Ammon's horn (tissue), 1 donor: ENCODE data around the gene PDE7B.

ENCODE experiments used
- DNase-seq: peaks from one replicate; pipeline ENCODE4 v3.0.0-alpha.2; 2016; ENCODE audit warnings: low spot score

Gene PDE7B

GRCh38 chr6:136034422-136034821 lies 182.9 kb downstream of the PDE7B start:
- no peak for DNase-seq

DNA sequence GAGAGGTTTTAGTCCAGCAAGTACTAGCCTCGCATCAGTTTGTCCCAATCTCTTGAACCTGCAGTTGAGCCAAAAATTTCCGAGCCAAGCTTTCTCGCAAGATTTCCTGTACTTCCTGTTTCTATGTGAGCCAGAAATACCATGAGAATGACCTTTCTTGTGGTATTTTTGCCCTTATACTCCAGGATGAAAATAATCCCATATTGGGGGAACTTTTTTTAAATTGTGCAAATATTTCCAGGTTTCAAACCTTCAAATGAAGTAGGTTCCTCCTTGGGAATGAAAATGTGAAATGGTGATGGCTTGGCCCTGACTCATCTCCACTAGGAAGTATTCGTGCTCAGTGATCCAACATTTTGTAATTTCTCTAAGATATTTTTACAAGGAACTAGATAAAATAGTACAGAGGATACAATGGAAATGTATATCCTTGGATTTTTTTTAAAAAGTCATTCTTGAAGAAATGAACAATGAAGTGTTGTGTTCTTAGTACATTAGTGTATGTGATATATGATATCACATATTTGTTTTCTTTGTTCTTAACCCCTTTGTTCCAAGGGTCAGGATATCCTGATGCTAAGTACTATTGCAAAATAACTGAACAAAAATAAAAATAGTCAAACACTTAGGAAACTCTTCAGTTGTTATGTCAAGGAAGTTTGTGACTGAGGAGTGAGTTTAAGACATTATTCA lies 184.0 kb downstream of the PDE7B start:
- no peak for DNase-seq

- no peak for DNase-seq
These were observed 184.5 kb downstream of the PDE7B start for GRCh38 chr6:136036071-136036380.

DNA sequence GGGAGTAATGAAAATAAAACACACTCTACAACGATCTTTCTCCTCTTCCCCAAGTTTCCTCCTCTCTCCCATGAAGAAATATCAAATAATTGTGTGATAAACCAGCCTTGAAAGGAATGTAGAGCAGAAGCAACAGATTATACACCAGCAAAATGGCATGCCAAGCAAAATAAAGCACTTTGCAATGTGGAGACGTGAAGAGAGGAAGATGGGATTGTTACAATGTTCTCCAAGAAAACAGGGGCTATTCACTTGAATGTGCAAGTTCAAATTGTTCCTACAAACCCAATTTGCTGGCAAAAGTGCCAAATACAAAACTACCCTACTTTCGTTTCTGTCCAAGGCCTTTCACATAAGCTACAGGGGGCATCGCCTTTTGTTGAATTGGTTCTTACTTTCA lies 185.1 kb downstream of the PDE7B start:
- peak; percentile 30 for DNase-seq

DNA sequence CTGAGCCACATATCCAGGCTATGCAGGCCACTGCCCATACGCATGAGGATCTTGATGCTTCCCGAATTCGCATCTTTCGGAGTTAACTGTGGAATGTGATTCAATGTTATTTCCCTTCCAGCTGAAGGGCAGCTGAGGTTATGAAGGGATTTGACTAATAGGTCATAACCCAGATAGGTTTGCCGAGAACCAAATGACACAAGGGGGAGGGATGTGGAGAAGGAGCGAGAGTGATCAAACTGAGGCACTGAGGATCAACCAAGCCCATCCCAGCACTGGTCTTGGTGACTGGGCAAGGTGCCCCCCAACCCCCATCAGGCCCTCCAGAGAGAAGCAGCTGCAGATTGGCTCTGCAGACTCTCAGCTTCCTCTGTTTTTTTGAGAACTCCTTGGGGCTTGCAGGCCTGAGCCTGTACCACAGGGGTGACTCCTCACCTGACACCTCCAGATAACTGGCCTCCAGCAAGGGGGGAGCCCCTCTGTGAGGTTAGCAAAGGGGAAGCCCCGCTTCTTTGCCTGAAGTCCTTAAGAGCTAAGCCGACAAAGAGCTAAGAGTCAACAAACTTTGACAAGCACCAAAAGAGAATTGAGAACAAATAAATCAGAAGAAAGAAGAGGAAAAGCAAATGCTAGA lies 185.9 kb downstream of the PDE7B start:
- no peak for DNase-seq

GRCh38 chr6:136037876-136038460 lies 186.5 kb downstream of the PDE7B start:
- no peak for DNase-seq

GRCh38 chr6:136038531-136038930 lies 187.0 kb downstream of the PDE7B start:
- DNase-seq = no peak

DNA sequence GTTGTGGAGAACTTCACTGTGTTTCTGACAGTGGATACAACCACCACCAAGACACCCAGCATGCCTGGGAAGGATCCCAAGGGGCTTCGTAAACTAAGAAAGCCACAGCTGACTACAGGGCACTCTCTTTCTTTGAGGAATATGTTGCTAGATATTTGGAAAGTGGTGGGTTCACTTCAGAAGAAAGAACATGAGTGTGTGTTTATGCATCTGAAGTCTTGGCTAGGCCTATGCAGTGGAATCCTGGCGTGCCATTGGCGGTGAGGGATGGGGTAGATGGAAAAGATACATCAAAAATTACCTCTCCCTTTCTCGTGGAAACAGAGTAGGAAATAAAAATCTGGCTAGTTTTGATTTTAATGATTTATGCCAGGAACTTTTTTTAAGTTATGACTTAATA lies 187.7 kb downstream of the PDE7B start:
- no peak for DNase-seq

GRCh38 chr6:136050475-136050874 lies 199.0 kb downstream of the PDE7B start:
- DNase-seq = no peak

- no peak for DNase-seq
These were observed 199.8 kb downstream of the PDE7B start for GRCh38 chr6:136051140-136051775.

- DNase-seq = no peak
These were observed 200.5 kb downstream of the PDE7B start for GRCh38 chr6:136052031-136052430.

GRCh38 chr6:136058852-136059251 lies 207.4 kb downstream of the PDE7B start:
- no peak for DNase-seq

DNA sequence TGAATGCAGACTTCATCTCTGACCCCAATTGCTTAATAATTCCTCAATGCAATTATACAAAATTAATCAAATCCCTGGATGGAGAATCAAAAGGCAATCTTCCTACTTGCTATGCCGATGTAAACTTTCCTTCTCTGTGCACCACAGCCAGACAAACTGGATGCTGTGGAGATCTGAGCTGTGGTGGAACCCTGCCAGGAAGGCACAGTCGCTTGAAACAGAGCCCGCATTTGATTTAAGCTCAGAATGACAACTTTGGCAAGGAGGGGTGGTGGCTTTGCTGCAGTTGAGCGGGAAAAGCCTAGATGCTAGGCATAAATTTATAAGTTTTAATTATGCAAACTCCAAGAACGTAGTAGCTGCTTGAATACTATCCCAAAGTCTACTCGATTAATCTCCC lies 207.8 kb downstream of the PDE7B start:
- DNase-seq = peak; percentile 75

DNA sequence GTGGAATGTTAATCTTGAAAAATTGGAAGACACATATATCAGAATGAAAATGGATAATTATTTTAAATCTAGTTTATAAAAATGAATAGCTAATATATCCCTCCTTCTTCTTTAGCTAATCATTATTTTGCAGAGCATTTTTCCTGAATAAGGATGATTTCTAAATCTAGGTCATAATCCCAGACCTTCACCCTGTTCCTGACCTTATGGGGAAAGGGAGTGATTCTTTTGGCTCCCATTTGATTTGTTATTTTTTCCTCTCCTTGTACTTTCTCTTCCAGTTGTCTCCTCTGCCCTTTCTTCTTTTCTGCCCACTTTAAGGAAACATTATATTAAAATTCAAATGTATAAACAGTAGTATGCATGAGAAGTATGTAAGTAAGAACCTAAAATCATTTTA lies 208.6 kb downstream of the PDE7B start:
- no peak for DNase-seq

- no peak for DNase-seq
These were observed 209.3 kb downstream of the PDE7B start for GRCh38 chr6:136060759-136061158.

DNA sequence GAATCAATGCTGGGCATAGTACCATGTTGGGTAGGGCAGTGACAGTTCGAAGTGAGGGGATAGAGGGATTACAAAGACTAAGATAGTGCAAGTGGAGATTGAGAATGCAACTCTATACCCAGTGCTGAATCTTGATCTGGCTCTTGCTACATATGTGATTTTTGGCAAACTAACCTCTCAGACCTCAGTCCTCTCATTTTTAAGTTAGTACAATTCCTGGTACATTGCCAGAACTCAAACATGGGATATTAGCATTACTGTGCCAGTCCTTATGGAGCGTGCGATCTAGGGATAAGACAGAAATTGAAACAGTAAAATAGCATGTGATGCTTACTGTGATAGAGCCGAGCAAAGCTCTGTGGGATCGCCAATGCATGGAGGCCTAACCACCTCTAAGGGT lies 210.2 kb downstream of the PDE7B start:
- DNase-seq = no peak

GRCh38 chr6:136063096-136063495 lies 211.6 kb downstream of the PDE7B start:
- no peak for DNase-seq

DNA sequence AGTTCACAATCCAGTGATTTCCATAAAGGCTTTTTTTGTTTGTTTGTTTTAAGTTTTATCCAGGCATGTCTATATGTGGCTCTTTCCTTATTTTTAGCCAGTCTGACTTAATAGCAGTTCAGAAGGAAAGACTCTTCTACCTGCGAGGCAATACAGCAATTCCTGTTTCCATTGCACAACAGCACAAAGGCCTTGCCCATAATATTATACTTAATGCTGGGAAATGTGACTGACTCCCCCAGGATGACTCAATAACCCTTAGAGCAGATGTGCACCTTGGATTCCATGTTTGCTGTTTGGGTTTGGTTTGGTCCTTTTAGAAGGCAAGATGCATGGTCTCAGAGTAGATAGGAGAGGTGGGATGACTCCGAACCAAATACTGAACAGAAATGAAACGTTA lies 214.5 kb downstream of the PDE7B start:
- DNase-seq = no peak

DNA sequence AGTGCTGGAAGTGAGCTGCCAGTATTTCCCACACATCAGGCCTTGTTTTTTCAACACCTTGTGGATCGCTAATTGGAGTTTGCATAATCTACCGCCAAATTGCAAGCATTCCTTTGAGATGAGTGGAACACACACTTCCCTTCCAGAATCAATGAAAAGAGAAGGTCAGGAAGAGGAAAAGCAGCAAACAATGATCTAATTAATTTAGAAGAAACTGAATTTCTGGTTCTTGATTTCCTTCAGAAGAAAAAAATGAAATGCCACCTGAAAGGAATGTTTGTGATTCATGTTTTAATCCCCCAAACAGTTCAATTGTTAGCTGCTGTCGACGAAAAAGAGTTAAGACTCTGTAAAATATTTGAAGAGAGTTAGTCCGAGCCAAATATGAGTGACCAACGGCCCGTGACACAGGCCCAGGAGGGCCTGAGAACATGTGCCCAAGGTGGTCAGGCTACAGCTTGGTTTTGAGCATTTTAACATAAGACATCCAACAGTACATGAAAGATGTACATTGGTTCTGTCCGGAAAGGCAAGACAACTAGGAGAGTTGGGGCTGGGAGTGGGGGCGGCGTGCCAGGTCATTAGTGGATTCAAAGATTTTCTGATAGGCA lies 216.3 kb downstream of the PDE7B start:
- DNase-seq = no peak

DNA sequence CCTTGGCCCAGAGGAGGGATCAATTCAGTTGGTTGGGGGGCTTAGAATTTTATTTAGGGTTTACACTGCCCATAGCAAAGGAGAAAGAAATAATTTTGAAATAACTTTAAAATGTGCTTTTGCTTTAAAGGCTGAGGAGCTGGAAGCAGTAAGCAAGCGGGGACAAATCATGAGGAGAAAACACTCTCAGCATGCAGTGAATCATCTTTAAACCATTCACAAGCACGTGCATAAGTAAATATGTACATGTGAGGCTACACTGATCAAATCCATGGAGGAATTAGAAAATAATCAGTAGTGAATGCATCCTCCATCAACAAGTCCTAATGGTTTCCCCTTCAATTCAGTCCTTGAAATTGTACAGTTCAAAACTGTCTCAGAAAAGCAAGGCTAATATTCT lies 217.6 kb downstream of the PDE7B start:
- no peak for DNase-seq

GRCh38 chr6:136070815-136071214 lies 219.3 kb downstream of the PDE7B start:
- DNase-seq = no peak

GRCh38 chr6:136072691-136073090 lies 221.2 kb downstream of the PDE7B start:
- no peak for DNase-seq

- DNase-seq = no peak
These were observed 221.7 kb downstream of the PDE7B start for GRCh38 chr6:136073216-136073615.
